Erythroblast (primary cell): ENCODE results near the gene REPS2.

ENCODE experiments used
- GATA1 ChIP-seq: IDR thresholded peaks from 2 replicates; pipeline ENCODE4 v1.6.1; 2011; ENCODE audit warnings: low read depth, mild to moderate bottlenecking, control low read depth, low read length, moderate library complexity
- POLR2A ChIP-seq: IDR thresholded peaks from 2 replicates; pipeline ENCODE4 v1.6.1; 2011; ENCODE audit warnings: mild to moderate bottlenecking, low read length

DNA sequence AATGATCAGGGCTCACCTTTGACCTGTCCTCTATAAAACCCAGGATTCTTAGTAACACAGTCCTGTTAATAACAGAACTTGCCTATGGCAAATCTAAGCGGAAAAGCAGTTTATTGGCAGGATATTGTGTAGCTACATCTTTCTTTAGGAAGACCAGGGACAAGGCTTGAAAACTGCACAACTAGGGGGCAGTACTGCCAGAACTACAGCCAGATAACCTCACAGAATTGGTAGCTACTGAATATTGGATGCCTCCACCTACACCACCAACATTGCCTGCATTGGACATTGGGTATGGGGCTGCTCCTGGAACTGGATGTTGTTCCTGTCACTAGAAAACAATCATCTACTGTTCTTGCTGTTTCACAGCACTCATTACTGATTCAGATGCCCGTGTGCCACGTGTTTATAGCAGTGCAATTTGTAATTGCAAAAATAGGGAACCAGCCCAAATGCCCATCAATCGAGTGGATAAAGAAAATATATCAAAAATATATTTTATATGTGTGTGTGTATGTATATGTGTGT is 47.4 kb downstream of the REPS2 start:
- no peak for TF ChIP-seq POLR2A
- no peak for TF ChIP-seq GATA1
